GM12878 (cell line): ENCODE measurements around the gene CORO7. TPM values are rescaled to one million over a fixed set of nuclear protein-coding genes. Genes with fewer than 3 reads are reported as not detected.
A peak's percentile ranks its signal among the peaks of the same experiment; 100 is the strongest.

ENCODE experiments used
- ATAC-seq: fragments of 200-7000 bp; cut with Tn5 transposase; 3 replicates; pipeline ENCODE4 v1.9.1; 2020; ENCODE audit warnings: mild to moderate bottlenecking, moderate library complexity
- BruUV-seq: library from RNA; stranded (reverse); fragments of 400-500 nt; replicated peaks from 2 replicates; lab custom pipeline; 2021; lab: Mats Ljungman, UMichigan
- CTCF ChIA-PET: fragments of 300-600 bp; sonication (Branson Sonifier 250); formaldehyde crosslinking; extraction: SDS; loops from one replicate; lab custom pipeline; 2021; ENCODE audit warnings: inconsistent platforms; lab: Yijun Ruan, JAX
- POLR2A ChIA-PET: fragments of 350-600 bp; formaldehyde crosslinking; extraction: SDS; loops from one replicate; lab custom pipeline; 2021; ENCODE audit warnings: inconsistent platforms; lab: Charles Lee
- RAD21 ChIA-PET: fragments of 300-600 bp; sonication (Branson Sonifier 250); formaldehyde crosslinking; loops from one replicate; lab custom pipeline; 2023; ENCODE audit warnings: antibody characterized with exemption; ENCODE audit not compliant: unreplicated experiment; lab: Charles Lee
- SMC1A ChIA-PET: fragments of 300-600 bp; sonication (Branson Sonifier 250); formaldehyde crosslinking; loops from one replicate; lab custom pipeline; 2023; ENCODE audit not compliant: unreplicated experiment, uncharacterized antibody; lab: Charles Lee
- DNase-seq: peaks from one replicate; pipeline ENCODE4 v3.0.0-alpha.2; 2011; ENCODE audit warnings: low read depth, low spot score
- FAIRE-seq: peaks from 3 replicates; lab custom pipeline; 2011; peaks lifted over from hg19 to GRCh38; lab: Jason Lieb, UNC
- H2AFZ ChIP-seq: 2 replicates; pipeline ENCODE4 v1.6.0; 2011; ENCODE audit warnings: low read depth, low read length, control low read depth; ENCODE audit not compliant: control insufficient read depth
- H3K27ac ChIP-seq: 2 replicates; pipeline ENCODE4 v1.5.1; 2011; ENCODE audit warnings: control low read depth; ENCODE audit not compliant: control insufficient read depth, insufficient read depth
- H3K27me3 ChIP-seq, 2 experiments: replicated peaks in 1 of 2; 2 replicates each; pipeline versions ENCODE4 v1.6.0 to v1.6.1; 2011; ENCODE audit warnings: low read length in 1 of 2; ENCODE audit not compliant: control insufficient read depth in 2 of 2, insufficient read depth in 2 of 2
- H3K36me3 ChIP-seq, 2 experiments: 2 replicates each; pipeline ENCODE4 v1.5.1; 2011; ENCODE audit warnings: low read length in 1 of 2; ENCODE audit not compliant: control insufficient read depth in 2 of 2, insufficient read depth in 2 of 2
- H3K4me1 ChIP-seq: 2 replicates; pipeline ENCODE4 v1.6.1; 2011; ENCODE audit warnings: mild to moderate bottlenecking, low read length, moderate library complexity, mixed read lengths; ENCODE audit not compliant: control insufficient read depth, insufficient read depth
- H3K4me2 ChIP-seq: 2 replicates; pipeline ENCODE4 v1.6.0; 2011; ENCODE audit warnings: control low read depth; ENCODE audit not compliant: control insufficient read depth, insufficient read depth
- H3K4me3 ChIP-seq: fragments of 200-600 bp; sonication (generic); 2 replicates; pipeline ENCODE4 v1.5.1; 2016
- H3K79me2 ChIP-seq: 2 replicates; pipeline ENCODE4 v1.6.0; 2011; ENCODE audit warnings: low read length; ENCODE audit not compliant: control insufficient read depth, insufficient read depth
- H3K9ac ChIP-seq: 2 replicates; pipeline ENCODE4 v1.8.0; 2011; ENCODE audit warnings: low read length, control low read depth, mixed read lengths; ENCODE audit not compliant: control insufficient read depth, insufficient read depth
- H3K9me3 ChIP-seq: replicated peaks from 3 replicates; pipeline ENCODE4 v1.5.1; 2011; ENCODE audit warnings: mild to moderate bottlenecking, low read length; ENCODE audit not compliant: control insufficient read depth, insufficient read depth
- H4K20me1 ChIP-seq: 2 replicates; pipeline ENCODE4 v1.6.0; 2011; ENCODE audit not compliant: control insufficient read depth, insufficient read depth
- IRF3 ChIP-seq: fragments of 450-650 bp; IDR thresholded peaks from 2 replicates; pipeline ENCODE4 v1.6.1; 2014; ENCODE audit warnings: mild to moderate bottlenecking
- MLLT1 ChIP-seq: fragments of 450-650 bp; IDR thresholded peaks from 2 replicates; pipeline ENCODE4 v1.6.1; 2016; ENCODE audit warnings: mild to moderate bottlenecking
- POLR2A ChIP-seq: IDR thresholded peaks from 2 replicates; pipeline ENCODE4 v1.6.1; 2011; ENCODE audit warnings: low read depth, mild to moderate bottlenecking, low read length
- SIX5 ChIP-seq: IDR thresholded peaks from 2 replicates; pipeline ENCODE4 v1.6.1; 2011; ENCODE audit warnings: mild to moderate bottlenecking, low read depth, low read length, moderate library complexity; ENCODE audit not compliant: severe bottlenecking
- WGBS: methylation state at CpG from one replicate; pipeline ENCODE4 v1.1.6; 2016; ENCODE audit warnings: low lambda C conversion rate; ENCODE audit not compliant: insufficient replicate concordance, insufficient coverage; ENCODE audit errors: missing lambda C conversion rate; 5-methylcytosine and 5-hydroxymethylcytosine counted together
- in situ Hi-C: fragments of 300-500 bp; cut with MboI; formaldehyde crosslinking; loops from 9 replicates; pipeline ENCODE4 v1.14.3; 2018; ENCODE audit warnings: mixed read lengths
- intact Hi-C: fragments of 100-400 bp; cut with micrococcal nuclease; formaldehyde crosslinking; loops from one replicate; pipeline ENCODE4 v1.14.2; 2022; ENCODE audit not compliant: unreplicated experiment
- polyA plus RNA-seq, 11 experiments: library from polyadenylated mRNA; depleted of rRNA in 4 of 11; unstranded in 6 of 11; stranded (reverse) in 5 of 11; fragments of >200 nt; fragmentation: Nextera tagmentation in 4 of 11; fragmentation: Illumina TruSeq in 1 of 11; extraction: Ambion mirVana in 4 of 11; extraction: Trizol in 1 of 11; gene quantifications; 1 replicate in 1 of 11; 2 replicates in 10 of 11; pipeline versions ENCODE4 v1.2.1 to v1.2.3, GENCODE V29; 2011 to 2016; ENCODE audit warnings: inconsistent platforms in 2 of 11, missing spikeins in 2 of 11, low read depth in 1 of 11
- total RNA-seq, 4 experiments: library from RNA; depleted of rRNA in 3 of 4; stranded (reverse); fragments of >200 nt in 3 of 4; fragmentation: Illumina TruSeq in 1 of 4; extraction: Trizol in 1 of 4; gene quantifications; 2 replicates each; pipeline versions ENCODE4 v1.2.1 to v1.2.3, GENCODE V29; 2013 to 2021

CORO7 gene
- total and polyA plus RNA-seq, 10 of the 15 experiments (the other 5 are each of a cell fraction or from before 2014, with no cell fraction given), result 0.64 to 89.2 (median 43.7) TPM

GRCh38 chr16:4376126-4376892 is 40.1 kb downstream of the CORO7 start:
- H3K9me3 ChIP-seq, result no peaks in the 10 kb centered on the region
- H3K79me2 ChIP-seq, result no peaks in the 10 kb centered on the region
- no peak overlapping the region for H3K9ac ChIP-seq
- in situ Hi-C loops, result no loop called here
- no peak overlapping the region for H3K4me3 ChIP-seq
- no peaks in the 10 kb centered on the region for H3K27me3 ChIP-seq
- ChIA-PET POLR2A (no interaction called here), SMC1A (no interaction called here), RAD21 (no interaction called here), CTCF (no interaction called here)
- TF ChIP-seq SIX5, result no peak
- no peak for TF ChIP-seq IRF3
- no peak for TF ChIP-seq MLLT1
- peak; percentile 4; the same call in 1 of the 2 replicates for TF ChIP-seq POLR2A
- no peak for DNase-seq
- WGBS, result 88% methylated on average over 31 of the region's 31 CpGs
- peaks cover 0 to 2% of the 10 kb centered on the region in 2 experiments; a peak in 1 of 4 replicates for H3K36me3 ChIP-seq
- peaks cover 5% of the 10 kb centered on the region for H4K20me1 ChIP-seq
- H3K27ac ChIP-seq, result no peak overlapping the region
- ATAC-seq, result no peak
- no peak overlapping the region for H3K4me2 ChIP-seq
- H2AFZ ChIP-seq, result no peak overlapping the region
- intact Hi-C loops, result no loop called here
- H3K4me1 ChIP-seq, result no peaks in the 10 kb centered on the region
- BruUV-seq, result no TSS peak
- no peak for FAIRE-seq
